Mucosa of stomach (tissue), 1 donor: ENCODE data around the gene SLC17A3.

ENCODE experiments used
- H3K27me3 ChIP-seq: one replicate; pipeline ENCODE4 v1.7.0; 2013; ENCODE audit warnings: mild to moderate bottlenecking, low read length; ENCODE audit not compliant: control insufficient read depth, insufficient read depth
- H3K36me3 ChIP-seq: one replicate; pipeline ENCODE4 v1.7.0; 2013; ENCODE audit warnings: low read length; ENCODE audit not compliant: control insufficient read depth, insufficient read depth
- H3K4me1 ChIP-seq: one replicate; pipeline ENCODE4 v1.7.0; 2013; ENCODE audit warnings: mild to moderate bottlenecking, low read length; ENCODE audit not compliant: control insufficient read depth, insufficient read depth
- H3K4me3 ChIP-seq: one replicate; pipeline ENCODE4 v1.7.0; 2013; ENCODE audit warnings: low read length
- H3K9ac ChIP-seq: one replicate; pipeline ENCODE4 v1.7.0; 2013; ENCODE audit warnings: mild to moderate bottlenecking, low read length, moderate library complexity
- H3K9me3 ChIP-seq: one replicate; pipeline ENCODE4 v1.7.0; 2013; ENCODE audit warnings: mild to moderate bottlenecking, low read length, moderate library complexity; ENCODE audit not compliant: control insufficient read depth
- donor health status: Pancreatic carcinoma.

Gene SLC17A3

GRCh38 chr6:25883536-25883935 is 9.5 kb upstream of the SLC17A3 start:
- Histone ChIP-seq H3K36me3 (no peaks in the 10 kb centered on the region), H3K4me3 (no peak overlapping the region), H3K9me3 (no peaks in the 10 kb centered on the region), H3K9ac (no peak overlapping the region), H3K27me3 (no peaks in the 10 kb centered on the region), H3K4me1 (no peaks in the 10 kb centered on the region)

GRCh38 chr6:25882051-25882496 is 8.0 kb upstream of the SLC17A3 start:
- H3K36me3 ChIP-seq = no peaks in the 10 kb centered on the region
- H3K27me3 ChIP-seq = no peaks in the 10 kb centered on the region
- no peaks in the 10 kb centered on the region for H3K4me1 ChIP-seq

GRCh38 chr6:25880601-25881000 is 6.6 kb upstream of the SLC17A3 start:
- Histone ChIP-seq H3K36me3 (no peaks in the 10 kb centered on the region), H3K9ac (no peak overlapping the region), H3K27me3 (no peaks in the 10 kb centered on the region), H3K4me3 (no peak overlapping the region), H3K4me1 (no peaks in the 10 kb centered on the region), H3K9me3 (no peaks in the 10 kb centered on the region)

More at GRCh38 chr6:25882051-25882496, 8.0 kb upstream of the SLC17A3 start:
- Histone ChIP-seq H3K9me3 (no peaks in the 10 kb centered on the region), H3K9ac (no peak overlapping the region), H3K4me3 (no peak overlapping the region)

- Histone ChIP-seq H3K9ac (no peak overlapping the region), H3K9me3 (no peaks in the 10 kb centered on the region), H3K36me3 (no peaks in the 10 kb centered on the region), H3K4me3 (no peak overlapping the region), H3K4me1 (no peaks in the 10 kb centered on the region), H3K27me3 (no peaks in the 10 kb centered on the region)
These were observed 4.8 kb upstream of the SLC17A3 start for GRCh38 chr6:25878721-25879322.

GRCh38 chr6:25875926-25876602 is 2.0 kb upstream of the SLC17A3 start:
- H3K4me3 ChIP-seq = no peak overlapping the region
- no peaks in the 10 kb centered on the region for H3K4me1 ChIP-seq
- H3K9me3 ChIP-seq = no peaks in the 10 kb centered on the region
- no peak overlapping the region for H3K9ac ChIP-seq
- no peaks in the 10 kb centered on the region for H3K27me3 ChIP-seq
- no peaks in the 10 kb centered on the region for H3K36me3 ChIP-seq

- Histone ChIP-seq H3K27me3 (no peaks in the 10 kb centered on the region), H3K9me3 (no peaks in the 10 kb centered on the region), H3K36me3 (no peaks in the 10 kb centered on the region), H3K4me1 (no peaks in the 10 kb centered on the region), H3K9ac (no peak overlapping the region), H3K4me3 (no peak overlapping the region)
These were observed 1.5 kb upstream of the SLC17A3 start for GRCh38 chr6:25875563-25875905.

- no peak overlapping the region for H3K4me3 ChIP-seq
- H3K36me3 ChIP-seq = no peaks in the 10 kb centered on the region
- no peak overlapping the region for H3K9ac ChIP-seq
- H3K9me3 ChIP-seq = no peaks in the 10 kb centered on the region
- H3K4me1 ChIP-seq = no peaks in the 10 kb centered on the region
- H3K27me3 ChIP-seq = no peaks in the 10 kb centered on the region
These were observed 949 bp upstream of the SLC17A3 start for GRCh38 chr6:25874822-25875562.

GRCh38 chr6:25872814-25873213 is 1.2 kb downstream of the SLC17A3 start:
- H3K36me3 ChIP-seq = no peaks in the 10 kb centered on the region
- no peaks in the 10 kb centered on the region for H3K27me3 ChIP-seq
- H3K9me3 ChIP-seq = no peaks in the 10 kb centered on the region
- H3K4me3 ChIP-seq = no peak overlapping the region
- no peaks in the 10 kb centered on the region for H3K4me1 ChIP-seq
- H3K9ac ChIP-seq = no peak overlapping the region

- Histone ChIP-seq H3K4me1 (no peaks in the 10 kb centered on the region), H3K27me3 (no peaks in the 10 kb centered on the region), H3K9me3 (no peaks in the 10 kb centered on the region), H3K9ac (no peak overlapping the region), H3K36me3 (no peaks in the 10 kb centered on the region), H3K4me3 (no peak overlapping the region)
These were observed 4.2 kb downstream of the SLC17A3 start for GRCh38 chr6:25869840-25870239.

- Histone ChIP-seq H3K4me3 (no peak overlapping the region), H3K9ac (no peak overlapping the region), H3K9me3 (no peaks in the 10 kb centered on the region), H3K4me1 (no peaks in the 10 kb centered on the region), H3K36me3 (no peaks in the 10 kb centered on the region), H3K27me3 (no peaks in the 10 kb centered on the region)
These were observed 5.4 kb downstream of the SLC17A3 start for GRCh38 chr6:25868436-25869183.

- no peaks in the 10 kb centered on the region for H3K36me3 ChIP-seq
- no peak overlapping the region for H3K4me3 ChIP-seq
- H3K4me1 ChIP-seq = no peaks in the 10 kb centered on the region
- H3K27me3 ChIP-seq = no peaks in the 10 kb centered on the region
- no peak overlapping the region for H3K9ac ChIP-seq
- H3K9me3 ChIP-seq = no peaks in the 10 kb centered on the region
These were observed 8.0 kb downstream of the SLC17A3 start for GRCh38 chr6:25866011-25866410.

- no peaks in the 10 kb centered on the region for H3K27me3 ChIP-seq
- H3K9me3 ChIP-seq = no peaks in the 10 kb centered on the region
- H3K36me3 ChIP-seq = no peaks in the 10 kb centered on the region
- H3K9ac ChIP-seq = no peak overlapping the region
- no peak overlapping the region for H3K4me3 ChIP-seq
- H3K4me1 ChIP-seq = no peaks in the 10 kb centered on the region
These were observed 10.7 kb downstream of the SLC17A3 start for GRCh38 chr6:25863360-25863759.
